ENCODE results near the gene CNOT8. TPM values are rescaled to one million over a fixed set of nuclear protein-coding genes. Genes with fewer than 3 reads are reported as not detected.

The CNOT8 gene
- total RNA-seq, 1 donor from 2014 or later, result 45.6 TPM

DNA sequence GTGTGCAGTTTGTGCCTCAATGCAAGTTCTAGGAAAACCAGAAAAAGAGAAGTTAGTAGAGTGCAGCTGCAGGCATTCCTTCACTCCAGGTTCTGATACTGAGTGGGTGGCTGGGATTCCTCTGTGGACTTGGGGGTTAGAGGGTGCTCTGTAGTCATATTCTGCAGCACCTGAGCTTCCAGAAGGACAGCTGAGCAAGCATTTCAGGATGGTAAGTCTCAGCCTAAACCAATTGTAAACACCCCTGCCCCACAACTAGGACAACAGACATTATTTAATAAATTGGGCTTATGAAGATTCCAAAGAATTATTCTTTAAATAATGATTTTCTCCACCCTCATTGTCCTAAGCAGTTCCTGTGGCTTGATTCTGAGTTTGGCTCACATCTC lies 17.2 kb upstream of the CNOT8 start:
- Histone ChIP-seq H3K36me3 (ENCODE audit: insufficient read depth, low read length) (peaks cover 2% of the 10 kb centered on the region), H3K4me1 (ENCODE audit: insufficient read depth, low read length) (no peaks in the 10 kb centered on the region), H2AFZ (ENCODE audit: low read depth, low read length) (no peak overlapping the region), H3K4me2 (ENCODE audit: low read length) (no peak overlapping the region), H4K20me1 (ENCODE audit: insufficient read depth, low read length) (no peaks in the 10 kb centered on the region), H3K27me3 (ENCODE audit: insufficient read depth, low read length) (no peaks in the 10 kb centered on the region), H3K9ac (ENCODE audit: low read length) (no peak overlapping the region), H3K79me2 (ENCODE audit: insufficient read depth, low read length) (no peaks in the 10 kb centered on the region), H3K9me3 (ENCODE audit: insufficient read depth, low read depth, low read length) (no peaks in the 10 kb centered on the region), H3K27ac (ENCODE audit: low read depth, low read length) (no peak overlapping the region), H3K4me3 (ENCODE audit: insufficient read depth, low read depth, low read length) (no peak overlapping the region)
- FAIRE-seq (no peak), DNase-seq (ENCODE audit: low read depth) (no peak)
- H3K9me3 Mint-ChIP-seq (ENCODE audit: unreplicated experiment), result peaks cover 1% of the 10 kb centered on the region
- peaks cover 10% of the 10 kb centered on the region for H3K4me1 Mint-ChIP-seq (ENCODE audit: low read depth, unreplicated experiment)
- no peak overlapping the region for H3K4me3 Mint-ChIP-seq (ENCODE audit: unreplicated experiment)
- peaks cover 7% of the 10 kb centered on the region for H3K36me3 Mint-ChIP-seq (ENCODE audit: low read depth, unreplicated experiment)
- TF ChIP-seq EZH2 (IDR thresholded peaks at IDR 0.05; ENCODE audit: insufficient read depth, low read length), result no peak
- TF ChIP-seq, protein P1, sequence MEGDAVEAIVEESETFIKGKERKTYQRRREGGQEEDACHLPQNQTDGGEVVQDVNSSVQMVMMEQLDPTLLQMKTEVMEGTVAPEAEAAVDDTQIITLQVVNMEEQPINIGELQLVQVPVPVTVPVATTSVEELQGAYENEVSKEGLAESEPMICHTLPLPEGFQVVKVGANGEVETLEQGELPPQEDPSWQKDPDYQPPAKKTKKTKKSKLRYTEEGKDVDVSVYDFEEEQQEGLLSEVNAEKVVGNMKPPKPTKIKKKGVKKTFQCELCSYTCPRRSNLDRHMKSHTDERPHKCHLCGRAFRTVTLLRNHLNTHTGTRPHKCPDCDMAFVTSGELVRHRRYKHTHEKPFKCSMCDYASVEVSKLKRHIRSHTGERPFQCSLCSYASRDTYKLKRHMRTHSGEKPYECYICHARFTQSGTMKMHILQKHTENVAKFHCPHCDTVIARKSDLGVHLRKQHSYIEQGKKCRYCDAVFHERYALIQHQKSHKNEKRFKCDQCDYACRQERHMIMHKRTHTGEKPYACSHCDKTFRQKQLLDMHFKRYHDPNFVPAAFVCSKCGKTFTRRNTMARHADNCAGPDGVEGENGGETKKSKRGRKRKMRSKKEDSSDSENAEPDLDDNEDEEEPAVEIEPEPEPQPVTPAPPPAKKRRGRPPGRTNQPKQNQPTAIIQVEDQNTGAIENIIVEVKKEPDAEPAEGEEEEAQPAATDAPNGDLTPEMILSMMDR (IDR thresholded peaks at IDR 0.05; ENCODE audit: insufficient read depth, low read depth, low read length), result no peak
- H3K27ac Mint-ChIP-seq (ENCODE audit: unreplicated experiment), result no peak overlapping the region
- H3K27me3 Mint-ChIP-seq (ENCODE audit: low read depth, unreplicated experiment), result no peaks in the 10 kb centered on the region

DNA sequence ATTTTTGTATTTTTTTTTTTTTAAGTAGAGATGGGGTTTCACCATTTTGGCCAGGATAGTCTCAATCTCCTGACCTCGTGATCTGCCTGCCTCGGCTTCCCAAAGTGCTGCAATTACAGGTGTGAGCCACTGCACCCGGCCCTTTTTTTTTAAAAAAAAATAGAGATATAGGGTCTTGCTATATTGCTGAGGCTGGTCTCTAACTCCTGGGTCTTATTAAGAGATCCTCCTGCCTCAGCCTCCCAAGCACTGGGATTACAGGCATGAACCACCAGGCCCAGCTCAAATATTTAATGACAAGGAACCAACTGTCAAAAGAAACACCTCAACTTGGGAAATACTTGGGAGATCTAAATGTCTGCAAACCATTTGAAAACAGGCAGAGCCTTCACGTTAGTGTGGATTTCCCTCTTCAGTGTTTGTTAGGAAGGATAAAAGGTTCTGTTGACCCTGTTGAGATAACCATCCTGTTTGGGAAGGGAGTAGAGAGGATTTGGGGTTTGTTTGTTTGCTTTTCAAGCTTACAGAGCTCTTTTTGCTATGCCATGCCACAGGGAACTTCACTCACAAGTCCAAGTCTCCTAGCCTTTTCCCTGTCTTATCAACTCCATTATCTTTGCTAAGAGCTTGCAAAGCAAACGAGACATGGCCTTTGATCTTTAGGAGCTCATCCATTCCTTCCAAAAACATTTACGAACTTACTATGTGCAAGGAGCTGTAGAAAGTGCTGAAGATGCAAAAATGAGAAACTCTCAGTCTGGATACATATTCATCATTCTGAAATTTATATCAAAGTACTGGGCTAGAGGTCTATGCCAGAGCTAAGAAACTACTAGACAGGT lies 15.5 kb upstream of the CNOT8 start:
- H3K4me1 Mint-ChIP-seq (ENCODE audit: low read depth, unreplicated experiment), result peaks cover 10% of the 10 kb centered on the region
- Histone ChIP-seq H3K36me3 (ENCODE audit: insufficient read depth, low read length) (peaks cover 2% of the 10 kb centered on the region), H3K27me3 (ENCODE audit: insufficient read depth, low read length) (no peaks in the 10 kb centered on the region), H3K4me2 (ENCODE audit: low read length) (no peak overlapping the region), H3K9me3 (ENCODE audit: insufficient read depth, low read depth, low read length) (no peaks in the 10 kb centered on the region), H3K79me2 (ENCODE audit: insufficient read depth, low read length) (no peaks in the 10 kb centered on the region), H4K20me1 (ENCODE audit: insufficient read depth, low read length) (no peaks in the 10 kb centered on the region), H3K27ac (ENCODE audit: low read depth, low read length) (no peak overlapping the region), H3K4me1 (ENCODE audit: insufficient read depth, low read length) (no peaks in the 10 kb centered on the region), H3K9ac (ENCODE audit: low read length) (no peak overlapping the region), H2AFZ (ENCODE audit: low read depth, low read length) (no peak overlapping the region), H3K4me3 (ENCODE audit: insufficient read depth, low read depth, low read length) (no peak overlapping the region)
- FAIRE-seq, result no peak
- H3K9me3 Mint-ChIP-seq (ENCODE audit: unreplicated experiment), result no peaks in the 10 kb centered on the region
- no peak overlapping the region for H3K27ac Mint-ChIP-seq (ENCODE audit: unreplicated experiment)
- H3K27me3 Mint-ChIP-seq (ENCODE audit: low read depth, unreplicated experiment), result no peaks in the 10 kb centered on the region
- TF ChIP-seq EZH2 (IDR thresholded peaks at IDR 0.05; ENCODE audit: insufficient read depth, low read length), result no peak
- TF ChIP-seq, protein P1 (IDR thresholded peaks at IDR 0.05; ENCODE audit: insufficient read depth, low read depth, low read length), result no peak
- H3K4me3 Mint-ChIP-seq (ENCODE audit: unreplicated experiment), result no peak overlapping the region
- no peak for DNase-seq (ENCODE audit: low read depth)
- peaks cover 2% of the 10 kb centered on the region for H3K36me3 Mint-ChIP-seq (ENCODE audit: low read depth, unreplicated experiment)

DNA sequence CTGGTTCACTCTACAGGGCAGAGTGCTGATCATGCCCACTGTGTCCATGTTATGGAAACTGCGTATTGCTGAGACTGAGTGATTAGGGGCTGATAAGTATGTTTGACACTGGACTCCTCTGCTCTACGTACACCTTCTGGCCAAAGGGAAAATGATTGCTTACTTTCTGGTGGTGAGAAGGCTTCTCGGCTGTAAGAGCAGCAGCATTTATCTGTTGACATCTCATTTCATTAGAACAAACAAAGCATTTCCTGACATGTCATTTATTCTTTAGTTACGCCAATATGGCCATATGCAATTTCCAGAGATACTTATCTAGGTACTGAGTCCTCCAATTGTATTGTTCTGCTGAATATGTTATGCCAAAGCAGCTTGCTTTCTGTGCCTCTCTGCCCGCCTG lies 13.6 kb upstream of the CNOT8 start:
- H3K27ac ChIP-seq (ENCODE audit: low read depth, low read length), result no peak overlapping the region
- FAIRE-seq (no peak), DNase-seq (ENCODE audit: low read depth) (no peak)
- H3K79me2 ChIP-seq (ENCODE audit: insufficient read depth, low read length), result no peaks in the 10 kb centered on the region
- H3K4me2 ChIP-seq (ENCODE audit: low read length), result no peak overlapping the region
- H3K36me3 ChIP-seq (ENCODE audit: insufficient read depth, low read length), result peaks cover 2% of the 10 kb centered on the region
- H3K27me3 ChIP-seq (ENCODE audit: insufficient read depth, low read length), result no peaks in the 10 kb centered on the region
- TF ChIP-seq, protein P1 (IDR thresholded peaks at IDR 0.05; ENCODE audit: insufficient read depth, low read depth, low read length), result no peak
- H3K4me3 ChIP-seq (ENCODE audit: insufficient read depth, low read depth, low read length), result no peak overlapping the region
- no peaks in the 10 kb centered on the region for H3K36me3 Mint-ChIP-seq (ENCODE audit: low read depth, unreplicated experiment)
- no peak overlapping the region for H3K9ac ChIP-seq (ENCODE audit: low read length)
- no peaks in the 10 kb centered on the region for H3K9me3 Mint-ChIP-seq (ENCODE audit: unreplicated experiment)
- H3K27ac Mint-ChIP-seq (ENCODE audit: unreplicated experiment), result no peak overlapping the region
- peaks cover 13% of the 10 kb centered on the region for H3K4me1 Mint-ChIP-seq (ENCODE audit: low read depth, unreplicated experiment)
- H3K4me1 ChIP-seq (ENCODE audit: insufficient read depth, low read length), result no peaks in the 10 kb centered on the region
- no peaks in the 10 kb centered on the region for H3K27me3 Mint-ChIP-seq (ENCODE audit: low read depth, unreplicated experiment)
- no peaks in the 10 kb centered on the region for H4K20me1 ChIP-seq (ENCODE audit: insufficient read depth, low read length)
- H3K4me3 Mint-ChIP-seq (ENCODE audit: unreplicated experiment), result no peak overlapping the region
- H3K9me3 ChIP-seq (ENCODE audit: insufficient read depth, low read depth, low read length), result no peaks in the 10 kb centered on the region
- no peak overlapping the region for H2AFZ ChIP-seq (ENCODE audit: low read depth, low read length)
